ENCODE results near the gene CHRNA7. TPM values are rescaled to one million over a fixed set of nuclear protein-coding genes. Genes with fewer than 3 reads are reported as not detected.

The CHRNA7 gene
- total RNA-seq, 1 donor from 2014 or later = not detected

DNA sequence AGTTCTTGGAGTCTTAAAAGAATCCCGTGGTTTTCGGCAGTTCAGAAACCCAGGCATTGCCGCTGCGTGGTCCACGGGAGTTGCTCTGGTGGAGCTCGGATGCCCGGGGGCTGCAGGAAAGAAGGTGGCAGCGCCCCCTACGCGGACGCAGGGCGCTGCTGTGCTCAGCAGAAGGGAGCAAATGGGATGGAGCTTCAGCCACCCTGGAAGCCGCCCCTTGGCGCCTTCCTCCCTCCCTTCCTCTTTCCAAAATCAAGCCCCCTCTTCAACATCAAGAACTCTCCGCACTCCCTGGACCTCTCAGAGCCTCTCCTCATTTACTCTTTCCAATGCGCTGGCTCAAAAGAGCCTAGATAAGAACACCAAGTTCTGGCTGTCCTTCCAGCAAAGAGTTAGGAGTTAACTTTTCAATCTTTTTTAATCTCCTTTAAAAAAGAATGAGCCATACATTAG, 880 bp upstream of the CHRNA7 start:
- Mint-ChIP-seq H3K36me3 (ENCODE audit: low read depth) (no peaks in the 10 kb centered on the region), H3K9me3 (no peaks in the 10 kb centered on the region), H3K4me1 (peaks cover 10% of the 10 kb centered on the region), H3K27me3 (peaks cover 51% of the 10 kb centered on the region), H3K4me3 (no peak overlapping the region), H3K27ac (no peak overlapping the region)
- TF ChIP-seq, protein P1, sequence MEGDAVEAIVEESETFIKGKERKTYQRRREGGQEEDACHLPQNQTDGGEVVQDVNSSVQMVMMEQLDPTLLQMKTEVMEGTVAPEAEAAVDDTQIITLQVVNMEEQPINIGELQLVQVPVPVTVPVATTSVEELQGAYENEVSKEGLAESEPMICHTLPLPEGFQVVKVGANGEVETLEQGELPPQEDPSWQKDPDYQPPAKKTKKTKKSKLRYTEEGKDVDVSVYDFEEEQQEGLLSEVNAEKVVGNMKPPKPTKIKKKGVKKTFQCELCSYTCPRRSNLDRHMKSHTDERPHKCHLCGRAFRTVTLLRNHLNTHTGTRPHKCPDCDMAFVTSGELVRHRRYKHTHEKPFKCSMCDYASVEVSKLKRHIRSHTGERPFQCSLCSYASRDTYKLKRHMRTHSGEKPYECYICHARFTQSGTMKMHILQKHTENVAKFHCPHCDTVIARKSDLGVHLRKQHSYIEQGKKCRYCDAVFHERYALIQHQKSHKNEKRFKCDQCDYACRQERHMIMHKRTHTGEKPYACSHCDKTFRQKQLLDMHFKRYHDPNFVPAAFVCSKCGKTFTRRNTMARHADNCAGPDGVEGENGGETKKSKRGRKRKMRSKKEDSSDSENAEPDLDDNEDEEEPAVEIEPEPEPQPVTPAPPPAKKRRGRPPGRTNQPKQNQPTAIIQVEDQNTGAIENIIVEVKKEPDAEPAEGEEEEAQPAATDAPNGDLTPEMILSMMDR (IDR thresholded peaks at IDR 0.05) = no peak
- DNase-seq (no peak), ATAC-seq (ENCODE audit: low read depth) (no peak)
- CTCF ChIA-PET = no interaction called here
- POLR2A ChIA-PET = no interaction called here
- intact Hi-C loops (cut with micrococcal nuclease) = no loop called here

DNA sequence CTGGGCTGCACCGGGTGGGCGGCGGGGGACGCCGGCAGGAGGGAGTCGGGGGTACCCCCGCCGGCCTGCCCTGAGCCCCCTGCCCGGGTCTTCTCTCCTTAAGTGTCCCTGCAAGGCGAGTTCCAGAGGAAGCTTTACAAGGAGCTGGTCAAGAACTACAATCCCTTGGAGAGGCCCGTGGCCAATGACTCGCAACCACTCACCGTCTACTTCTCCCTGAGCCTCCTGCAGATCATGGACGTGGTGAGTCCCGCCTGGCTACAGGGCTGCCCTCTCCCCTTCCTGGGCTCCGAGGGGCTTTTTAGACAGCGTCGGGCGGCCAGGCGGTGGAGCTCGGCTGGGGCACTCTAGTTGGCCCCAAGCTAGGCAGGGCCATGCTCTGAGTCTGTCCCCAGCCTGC, 480 bp downstream of the CHRNA7 start:
- POLR2A ChIA-PET = no interaction called here
- Mint-ChIP-seq H3K27ac (no peak overlapping the region), H3K27me3 (peaks cover 51% of the 10 kb centered on the region), H3K9me3 (no peaks in the 10 kb centered on the region), H3K4me1 (peaks cover 10% of the 10 kb centered on the region), H3K36me3 (ENCODE audit: low read depth) (no peaks in the 10 kb centered on the region), H3K4me3 (peak overlapping the region; percentile 56)
- ATAC-seq (ENCODE audit: low read depth) (no peak), DNase-seq (no peak)
- CTCF ChIA-PET = no interaction called here
- TF ChIP-seq, protein P1 (IDR thresholded peaks at IDR 0.05) = no peak
- intact Hi-C loops (cut with micrococcal nuclease) = no loop called here

- H3K4me3 Mint-ChIP-seq = no peak overlapping the region
- H3K27me3 Mint-ChIP-seq = peaks cover 40% of the 10 kb centered on the region
- H3K4me1 Mint-ChIP-seq = peaks cover 10% of the 10 kb centered on the region
- TF ChIP-seq, protein P1 (IDR thresholded peaks at IDR 0.05) = no peak
- no peaks in the 10 kb centered on the region for H3K36me3 Mint-ChIP-seq (ENCODE audit: low read depth)
- no peaks in the 10 kb centered on the region for H3K9me3 Mint-ChIP-seq
- POLR2A ChIA-PET = no interaction called here
- no peak overlapping the region for H3K27ac Mint-ChIP-seq
- ATAC-seq (ENCODE audit: low read depth) (no peak), DNase-seq (no peak)
- CTCF ChIA-PET = no interaction called here
- intact Hi-C loops (cut with micrococcal nuclease) = no loop called here
Measured at GRCh38 chr15:32033186-32033890, 3.0 kb downstream of the CHRNA7 start.

DNA sequence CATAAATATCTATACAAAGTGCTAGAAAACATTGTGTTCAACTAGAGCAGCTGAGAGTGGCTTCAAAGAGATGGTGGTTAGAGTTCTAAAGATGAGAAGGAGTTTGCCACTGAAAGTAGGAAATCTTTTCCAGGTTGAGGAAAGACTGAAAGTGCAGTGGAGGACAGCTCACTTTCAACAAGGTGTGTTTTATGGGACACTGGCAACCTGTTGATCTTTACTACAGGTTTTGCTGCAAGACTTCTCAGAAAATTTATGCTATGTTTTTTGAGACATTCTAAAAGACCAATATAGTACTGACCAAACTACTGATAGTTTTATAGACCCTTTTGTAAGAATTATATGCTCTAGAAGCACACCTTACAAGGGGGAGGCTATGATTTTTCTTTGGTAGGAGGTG, 3.8 kb downstream of the CHRNA7 start:
- H3K27me3 Mint-ChIP-seq = peaks cover 32% of the 10 kb centered on the region
- ATAC-seq (ENCODE audit: low read depth) = no peak

GRCh38 chr15:32035285-32035684, 5.0 kb downstream of the CHRNA7 start:
- Mint-ChIP-seq H3K36me3 (ENCODE audit: low read depth) (no peaks in the 10 kb centered on the region), H3K9me3 (no peaks in the 10 kb centered on the region), H3K4me3 (no peak overlapping the region), H3K4me1 (peaks cover 4% of the 10 kb centered on the region), H3K27me3 (peaks cover 25% of the 10 kb centered on the region), H3K27ac (no peak overlapping the region)
- POLR2A ChIA-PET = no interaction called here
- ATAC-seq (ENCODE audit: low read depth) = no peak
- TF ChIP-seq, protein P1 (IDR thresholded peaks at IDR 0.05) = no peak
- intact Hi-C loops (cut with micrococcal nuclease) = no loop called here
- DNase-seq = no peak
- CTCF ChIA-PET = no interaction called here

More for the DNA sequence above, 3.8 kb downstream of the CHRNA7 start:
- H3K27ac Mint-ChIP-seq = no peak overlapping the region
- TF ChIP-seq, protein P1 (IDR thresholded peaks at IDR 0.05) = no peak
- CTCF ChIA-PET = no interaction called here
- POLR2A ChIA-PET = no interaction called here
- peaks cover 10% of the 10 kb centered on the region for H3K4me1 Mint-ChIP-seq
- no peak overlapping the region for H3K4me3 Mint-ChIP-seq
- intact Hi-C loops (cut with micrococcal nuclease) = no loop called here
- H3K36me3 Mint-ChIP-seq (ENCODE audit: low read depth) = no peaks in the 10 kb centered on the region
- no peak for DNase-seq
- H3K9me3 Mint-ChIP-seq = no peaks in the 10 kb centered on the region

Data from activated B cell treated with CpG ODN at 0.5 μM for 24 hours (primary cell).